ENCODE measurements around the gene ELP2. TPM values are rescaled to one million over a fixed set of nuclear protein-coding genes. Genes with fewer than 3 reads are reported as not detected.
A peak's percentile ranks its signal among the peaks of the same experiment; 100 is the strongest.

The ELP2 gene
- polyA plus RNA-seq, 1 donor from 2014 or later, result 83.6 TPM

- Histone ChIP-seq H3K9me2 (ENCODE audit: insufficient read depth, low read length) (no peaks in the 10 kb centered on the region), H3F3A (ENCODE audit: insufficient read depth, low read length, poor library complexity, severe bottlenecking) (no peaks in the 10 kb centered on the region), H3K27ac (ENCODE audit: low read length) (peak overlapping the region; percentile 97), H3K27me3 (ENCODE audit: insufficient read depth, low read depth, low read length) (no peaks in the 10 kb centered on the region), H3K9me3 (ENCODE audit: low read length) (no peaks in the 10 kb centered on the region), H2AFZ (ENCODE audit: low read depth, low read length) (peak overlapping the region; percentile 95), H3K9ac (ENCODE audit: low read length) (peak overlapping the region; percentile 99), H4K20me1 (ENCODE audit: insufficient read depth) (no peaks in the 10 kb centered on the region), H3K79me2 (replicated peaks; ENCODE audit: insufficient read depth, low read length) (peaks cover 88% of the 10 kb centered on the region), H3K4me2 (ENCODE audit: low read length) (no peak overlapping the region), H3K4me3 (ENCODE audit: low read length) (peak overlapping the region; percentile 75), H3K36me3 (ENCODE audit: insufficient read depth, low read length) (peaks cover 7% of the 10 kb centered on the region)
- no peak for TF ChIP-seq EZH2 (IDR thresholded peaks at IDR 0.05; ENCODE audit: borderline replicate concordance, insufficient read depth, low read length, poor library complexity, severe bottlenecking)
- peak; percentile 84 for TF ChIP-seq MXI1 (conservative IDR thresholded peaks at IDR 0.05; ENCODE audit: poor library complexity, severe bottlenecking)
Measured at GRCh38 chr18:36128907-36129299, 796 bp upstream of the ELP2 start.

GRCh38 chr18:36130039-36130831 is 536 bp downstream of the ELP2 start:
- Histone ChIP-seq H3K9me2 (ENCODE audit: insufficient read depth, low read length) (no peaks in the 10 kb centered on the region), H3K4me2 (ENCODE audit: low read length) (peak overlapping the region; percentile 62), H3K27ac (ENCODE audit: low read length) (peak overlapping the region; percentile 97), H3K9me3 (ENCODE audit: low read length) (no peaks in the 10 kb centered on the region), H3K4me3 (ENCODE audit: low read length) (peak overlapping the region; percentile 75), H3K27me3 (ENCODE audit: insufficient read depth, low read depth, low read length) (no peaks in the 10 kb centered on the region), H4K20me1 (ENCODE audit: insufficient read depth) (no peaks in the 10 kb centered on the region), H2AFZ (ENCODE audit: low read depth, low read length) (peak overlapping the region; percentile 95), H3K79me2 (replicated peaks; ENCODE audit: insufficient read depth, low read length) (peaks cover 86% of the 10 kb centered on the region), H3K9ac (ENCODE audit: low read length) (peak overlapping the region; percentile 99), H3F3A (ENCODE audit: insufficient read depth, low read length, poor library complexity, severe bottlenecking) (no peaks in the 10 kb centered on the region), H3K36me3 (ENCODE audit: insufficient read depth, low read length) (no peaks in the 10 kb centered on the region)
- TF ChIP-seq EZH2 (IDR thresholded peaks at IDR 0.05; ENCODE audit: borderline replicate concordance, insufficient read depth, low read length, poor library complexity, severe bottlenecking), result no peak
- no peak for TF ChIP-seq EP300 (conservative IDR thresholded peaks at IDR 0.05; ENCODE audit: poor library complexity, severe bottlenecking)
- TF ChIP-seq TAF1 (IDR thresholded peaks at IDR 0.05; ENCODE audit: low read depth), result no peak

- Histone ChIP-seq H2AFZ (ENCODE audit: low read depth, low read length) (no peak overlapping the region), H3K4me2 (ENCODE audit: low read length) (peak overlapping the region; percentile 62), H3K9me3 (ENCODE audit: low read length) (no peaks in the 10 kb centered on the region), H3K79me2 (replicated peaks; ENCODE audit: insufficient read depth, low read length) (peaks cover 78% of the 10 kb centered on the region), H3K4me3 (ENCODE audit: low read length) (peak overlapping the region; percentile 75), H3K36me3 (ENCODE audit: insufficient read depth, low read length) (no peaks in the 10 kb centered on the region), H3K9ac (ENCODE audit: low read length) (no peak overlapping the region), H3K9me2 (ENCODE audit: insufficient read depth, low read length) (no peaks in the 10 kb centered on the region), H3F3A (ENCODE audit: insufficient read depth, low read length, poor library complexity, severe bottlenecking) (no peaks in the 10 kb centered on the region), H4K20me1 (ENCODE audit: insufficient read depth) (no peaks in the 10 kb centered on the region), H3K27me3 (ENCODE audit: insufficient read depth, low read depth, low read length) (no peaks in the 10 kb centered on the region), H3K27ac (ENCODE audit: low read length) (no peak overlapping the region)
- TF ChIP-seq SMC3 (conservative IDR thresholded peaks at IDR 0.05; ENCODE audit: poor library complexity), result no peak
- no peak for TF ChIP-seq TAF1 (IDR thresholded peaks at IDR 0.05; ENCODE audit: low read depth)
- no peak for TF ChIP-seq CTCF (IDR thresholded peaks at IDR 0.05; ENCODE audit: poor library complexity, severe bottlenecking)
- TF ChIP-seq RAD21 (conservative IDR thresholded peaks at IDR 0.05), result no peak
- no peak for TF ChIP-seq POLR2AphosphoS5 (IDR thresholded peaks at IDR 0.05)
- no peak for TF ChIP-seq EZH2 (IDR thresholded peaks at IDR 0.05; ENCODE audit: borderline replicate concordance, insufficient read depth, low read length, poor library complexity, severe bottlenecking)
- TF ChIP-seq EP300 (conservative IDR thresholded peaks at IDR 0.05; ENCODE audit: poor library complexity, severe bottlenecking), result no peak
- no peak for TF ChIP-seq MXI1 (conservative IDR thresholded peaks at IDR 0.05; ENCODE audit: poor library complexity, severe bottlenecking)
- no peak for TF ChIP-seq REST (IDR thresholded peaks at IDR 0.05; ENCODE audit: borderline replicate concordance)
Measured at GRCh38 chr18:36130883-36131653, 1.4 kb downstream of the ELP2 start.

All from neural cell (in vitro differentiated cells).